Neural crest cell (in vitro differentiated cells): ENCODE data around the gene BYSL. TPM values are rescaled to one million over a fixed set of nuclear protein-coding genes. Genes with fewer than 3 reads are reported as not detected.

Source experiments
- DNase-seq: peaks from one replicate; pipeline ENCODE4 v3.0.0; 2021; ENCODE audit warnings: low read depth, mixed read lengths, low spot score
- H3K27ac Mint-ChIP-seq: one replicate; pipeline ENCODE4 v1.8.0; 2021; ENCODE audit warnings: mild to moderate bottlenecking, mixed read lengths; ENCODE audit not compliant: unreplicated experiment
- H3K27me3 Mint-ChIP-seq: 2 replicates; pipeline ENCODE4 v1.8.0; 2021; ENCODE audit warnings: low read depth, mild to moderate bottlenecking, mixed read lengths
- H3K36me3 Mint-ChIP-seq: 2 replicates; pipeline ENCODE4 v1.8.0; 2021; ENCODE audit warnings: low read depth, mild to moderate bottlenecking, mixed read lengths
- H3K4me1 Mint-ChIP-seq: 2 replicates; pipeline ENCODE4 v1.8.0; 2021; ENCODE audit warnings: mixed read lengths
- H3K4me3 Mint-ChIP-seq: one replicate; pipeline ENCODE4 v1.8.0; 2021; ENCODE audit warnings: mild to moderate bottlenecking, mixed read lengths
- H3K9me3 Mint-ChIP-seq: 2 replicates; pipeline ENCODE4 v1.8.0; 2021; ENCODE audit warnings: mixed read lengths
- CTCF ChIP-seq: fragments of 200-600 bp; sonication (generic); conservative IDR thresholded peaks from 2 replicates; pipeline ENCODE4 v1.5.0; 2021; ENCODE audit warnings: antibody characterized with exemption, mild to moderate bottlenecking
- total RNA-seq: library from RNA; stranded (reverse); gene quantifications from 2 replicates; pipeline ENCODE4 v1.2.1, GENCODE V29; 2021

BYSL gene
- total RNA-seq, 1 donor from 2014 or later = 50.8 TPM

- no peak for DNase-seq
- Mint-ChIP-seq H3K27ac (no peak overlapping the region), H3K36me3 (peaks cover 6% of the 10 kb centered on the region), H3K9me3 (no peaks in the 10 kb centered on the region), H3K4me3 (peak overlapping the region; percentile 61), H3K27me3 (no peaks in the 10 kb centered on the region), H3K4me1 (peaks cover 21% of the 10 kb centered on the region)
- no peak for TF ChIP-seq CTCF
These were observed 13.2 kb downstream of the BYSL start for GRCh38 chr6:41934278-41935192.

- Mint-ChIP-seq H3K9me3 (no peaks in the 10 kb centered on the region), H3K36me3 (peaks cover 6% of the 10 kb centered on the region), H3K4me3 (no peak overlapping the region), H3K27me3 (peaks cover 4% of the 10 kb centered on the region), H3K4me1 (peaks cover 28% of the 10 kb centered on the region), H3K27ac (no peak overlapping the region)
- TF ChIP-seq CTCF = no peak
- no peak for DNase-seq
These were observed 13.9 kb downstream of the BYSL start for GRCh38 chr6:41935193-41935574.

- H3K27me3 Mint-ChIP-seq = peaks cover 6% of the 10 kb centered on the region
- H3K4me1 Mint-ChIP-seq = peaks cover 32% of the 10 kb centered on the region
- DNase-seq = no peak
- peaks cover 6% of the 10 kb centered on the region for H3K36me3 Mint-ChIP-seq
- no peak for TF ChIP-seq CTCF
- no peak overlapping the region for H3K27ac Mint-ChIP-seq
- H3K9me3 Mint-ChIP-seq = no peaks in the 10 kb centered on the region
- H3K4me3 Mint-ChIP-seq = no peak overlapping the region
These were observed 14.4 kb downstream of the BYSL start for GRCh38 chr6:41935685-41936072.

- peaks cover 6% of the 10 kb centered on the region for H3K36me3 Mint-ChIP-seq
- H3K9me3 Mint-ChIP-seq = no peaks in the 10 kb centered on the region
- H3K4me3 Mint-ChIP-seq = peak overlapping the region; percentile 80
- peaks cover 32% of the 10 kb centered on the region for H3K4me1 Mint-ChIP-seq
- peaks cover 6% of the 10 kb centered on the region for H3K27me3 Mint-ChIP-seq
- H3K27ac Mint-ChIP-seq = peak overlapping the region; percentile 76
- TF ChIP-seq CTCF = peak; percentile 78
- DNase-seq = peak; percentile 61
These were observed 15.0 kb downstream of the BYSL start for GRCh38 chr6:41936073-41936837.

- Mint-ChIP-seq H3K36me3 (peaks cover 2% of the 10 kb centered on the region), H3K4me1 (peaks cover 39% of the 10 kb centered on the region), H3K4me3 (peak overlapping the region; percentile 73), H3K27ac (peak overlapping the region; percentile 12), H3K9me3 (no peaks in the 10 kb centered on the region), H3K27me3 (peaks cover 6% of the 10 kb centered on the region)
- DNase-seq = no peak
- TF ChIP-seq CTCF = no peak
These were observed 16.2 kb downstream of the BYSL start for GRCh38 chr6:41937472-41937860.
